ENCODE results near the gene HNF1B. TPM values are rescaled to one million over a fixed set of nuclear protein-coding genes. Genes with fewer than 3 reads are reported as not detected.

HNF1B gene
- total RNA-seq, 3 donors from 2014 or later: 0.33 TPM; not detected in 2

- Histone ChIP-seq H3K27me3 (peaks cover 0 to 17% of the 10 kb centered on the region in 2 donors), H3K36me3 (no peaks in the 10 kb centered on the region), H3K4me3 (no peak overlapping the region), H3K9me3 (peaks cover 12% of the 10 kb centered on the region in 2 donors), H3K4me1 (no peaks in the 10 kb centered on the region), H3K27ac (no peak overlapping the region)
- DNase-seq (ENCODE audit: low spot score in 2 of 2): no peak
- intact Hi-C loops (cut with DNase I; ENCODE audit: low total_unique reads): no loop called here
- TF ChIP-seq POLR2AphosphoS5 (IDR thresholded peaks at IDR 0.05): no peak
- no peak for TF ChIP-seq CTCF (IDR thresholded peaks at IDR 0.05)
- TF ChIP-seq POLR2A (IDR thresholded peaks at IDR 0.05): no peak
Observed at GRCh38 chr17:37699285-37699973, 45.4 kb downstream of the HNF1B start.

- H3K36me3 ChIP-seq: no peaks in the 10 kb centered on the region
- intact Hi-C loops (cut with DNase I; ENCODE audit: low total_unique reads): no loop called here
- DNase-seq (ENCODE audit: low spot score in 2 of 2): no peak
Observed at GRCh38 chr17:37698911-37699255, 46.0 kb downstream of the HNF1B start.

GRCh38 chr17:37698132-37698910 lies 46.5 kb downstream of the HNF1B start:
- Histone ChIP-seq H3K36me3 (no peaks in the 10 kb centered on the region), H3K4me3 (no peak overlapping the region), H3K4me1 (no peaks in the 10 kb centered on the region), H3K27ac (no peak overlapping the region), H3K9me3 (peaks cover 12% of the 10 kb centered on the region in 2 donors), H3K27me3 (peaks cover 0 to 17% of the 10 kb centered on the region in 2 donors)
- TF ChIP-seq CTCF (IDR thresholded peaks at IDR 0.05): no peak
- no peak for TF ChIP-seq POLR2AphosphoS5 (IDR thresholded peaks at IDR 0.05)
- DNase-seq (ENCODE audit: low spot score in 2 of 2): no peak
- intact Hi-C loops (cut with DNase I; ENCODE audit: low total_unique reads): no loop called here

More at GRCh38 chr17:37698911-37699255, 46.0 kb downstream of the HNF1B start:
- Histone ChIP-seq H3K4me1 (no peaks in the 10 kb centered on the region), H3K4me3 (no peak overlapping the region), H3K27ac (no peak overlapping the region), H3K9me3 (peaks cover 12% of the 10 kb centered on the region in 2 donors), H3K27me3 (peaks cover 0 to 17% of the 10 kb centered on the region in 2 donors)
- TF ChIP-seq POLR2AphosphoS5 (IDR thresholded peaks at IDR 0.05): no peak
- TF ChIP-seq CTCF (IDR thresholded peaks at IDR 0.05): no peak
- no peak for TF ChIP-seq POLR2A (IDR thresholded peaks at IDR 0.05)

GRCh38 chr17:37697381-37697780 lies 47.5 kb downstream of the HNF1B start:
- Histone ChIP-seq H3K9me3 (peaks cover 12% of the 10 kb centered on the region in 2 donors), H3K4me3 (no peak overlapping the region), H3K4me1 (no peaks in the 10 kb centered on the region), H3K36me3 (no peaks in the 10 kb centered on the region), H3K27me3 (peaks cover 0 to 12% of the 10 kb centered on the region in 2 donors), H3K27ac (no peak overlapping the region)
- intact Hi-C loops (cut with DNase I; ENCODE audit: low total_unique reads): no loop called here
- no peak for TF ChIP-seq POLR2A (IDR thresholded peaks at IDR 0.05)
- TF ChIP-seq POLR2AphosphoS5 (IDR thresholded peaks at IDR 0.05): no peak
- no peak for TF ChIP-seq CTCF (IDR thresholded peaks at IDR 0.05)
- DNase-seq (ENCODE audit: low spot score in 2 of 2): no peak

GRCh38 chr17:37696366-37696765 lies 48.5 kb downstream of the HNF1B start:
- H3K4me1 ChIP-seq: no peaks in the 10 kb centered on the region
- no peaks in the 10 kb centered on the region for H3K36me3 ChIP-seq
- H3K27ac ChIP-seq: no peak overlapping the region
- no peak overlapping the region for H3K4me3 ChIP-seq
- H3K9me3 ChIP-seq: peaks cover 12% of the 10 kb centered on the region in 2 donors
- intact Hi-C loops (cut with DNase I; ENCODE audit: low total_unique reads): no loop called here
- peaks cover 0 to 12% of the 10 kb centered on the region in 2 donors for H3K27me3 ChIP-seq
- no peak for DNase-seq (ENCODE audit: low spot score in 2 of 2)
- TF ChIP-seq CTCF (IDR thresholded peaks at IDR 0.05): no peak
- no peak for TF ChIP-seq POLR2A (IDR thresholded peaks at IDR 0.05)
- TF ChIP-seq POLR2AphosphoS5 (IDR thresholded peaks at IDR 0.05): no peak

All from breast epithelium (tissue), 4 donors.